ENCODE data around the gene TUBB4A.
A peak's percentile ranks its signal among the peaks of the same experiment; 100 is the strongest.

The TUBB4A gene

DNA sequence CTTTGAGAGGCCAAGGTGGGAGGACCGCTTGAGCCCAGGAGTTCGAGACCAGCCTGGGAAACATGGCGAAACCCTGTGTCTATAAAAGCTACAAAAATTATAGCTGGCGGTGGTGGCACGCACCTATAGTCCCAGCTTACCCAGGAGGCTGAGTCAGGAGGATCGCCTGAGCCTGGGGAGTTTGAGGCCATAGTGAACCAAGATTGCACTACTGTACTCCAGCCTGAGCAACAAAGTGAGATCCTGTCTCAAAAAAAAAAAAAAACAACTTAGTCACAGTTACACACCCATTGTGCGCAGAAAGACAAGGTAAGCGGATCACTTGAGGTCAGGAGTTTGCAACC, 19.8 kb downstream of the TUBB4A start:
- no peak for ATAC-seq
- no peak for TF ChIP-seq ZFP30 (CRISPR knock-in tag; IDR thresholded peaks at IDR 0.05)
- no peak for TF ChIP-seq CSDC2 (CRISPR knock-in tag; IDR thresholded peaks at IDR 0.05)
- no peak for TF ChIP-seq ZNF565 (CRISPR knock-in tag; conservative IDR thresholded peaks at IDR 0.05; ENCODE audit: low read depth)
- TF ChIP-seq TOX (CRISPR knock-in tag; IDR thresholded peaks at IDR 0.05; ENCODE audit: borderline replicate concordance): no peak
- TF ChIP-seq PATZ1 (CRISPR knock-in tag; IDR thresholded peaks at IDR 0.05; ENCODE audit: borderline replicate concordance): no peak
- no peak for TF ChIP-seq ZC3H10 (CRISPR knock-in tag; IDR thresholded peaks at IDR 0.05)
- TF ChIP-seq ISL1 (CRISPR knock-in tag; IDR thresholded peaks at IDR 0.05): no peak
- no peak for TF ChIP-seq PPARA (CRISPR knock-in tag; IDR thresholded peaks at IDR 0.05; ENCODE audit: borderline replicate concordance)
- TF ChIP-seq, protein P1, sequence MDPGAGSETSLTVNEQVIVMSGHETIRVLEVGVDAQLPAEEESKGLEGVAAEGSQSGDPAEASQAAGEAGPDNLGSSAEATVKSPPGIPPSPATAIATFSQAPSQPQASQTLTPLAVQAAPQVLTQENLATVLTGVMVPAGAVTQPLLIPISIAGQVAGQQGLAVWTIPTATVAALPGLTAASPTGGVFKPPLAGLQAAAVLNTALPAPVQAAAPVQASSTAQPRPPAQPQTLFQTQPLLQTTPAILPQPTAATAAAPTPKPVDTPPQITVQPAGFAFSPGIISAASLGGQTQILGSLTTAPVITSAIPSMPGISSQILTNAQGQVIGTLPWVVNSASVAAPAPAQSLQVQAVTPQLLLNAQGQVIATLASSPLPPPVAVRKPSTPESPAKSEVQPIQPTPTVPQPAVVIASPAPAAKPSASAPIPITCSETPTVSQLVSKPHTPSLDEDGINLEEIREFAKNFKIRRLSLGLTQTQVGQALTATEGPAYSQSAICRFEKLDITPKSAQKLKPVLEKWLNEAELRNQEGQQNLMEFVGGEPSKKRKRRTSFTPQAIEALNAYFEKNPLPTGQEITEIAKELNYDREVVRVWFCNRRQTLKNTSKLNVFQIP (CRISPR knock-in tag; IDR thresholded peaks at IDR 0.05; ENCODE audit: borderline replicate concordance, low read depth): no peak
- no peak for TF ChIP-seq RARB (CRISPR knock-in tag; IDR thresholded peaks at IDR 0.05)
- TF ChIP-seq SNAI2 (CRISPR knock-in tag; IDR thresholded peaks at IDR 0.05): no peak
- TF ChIP-seq, protein P2, sequence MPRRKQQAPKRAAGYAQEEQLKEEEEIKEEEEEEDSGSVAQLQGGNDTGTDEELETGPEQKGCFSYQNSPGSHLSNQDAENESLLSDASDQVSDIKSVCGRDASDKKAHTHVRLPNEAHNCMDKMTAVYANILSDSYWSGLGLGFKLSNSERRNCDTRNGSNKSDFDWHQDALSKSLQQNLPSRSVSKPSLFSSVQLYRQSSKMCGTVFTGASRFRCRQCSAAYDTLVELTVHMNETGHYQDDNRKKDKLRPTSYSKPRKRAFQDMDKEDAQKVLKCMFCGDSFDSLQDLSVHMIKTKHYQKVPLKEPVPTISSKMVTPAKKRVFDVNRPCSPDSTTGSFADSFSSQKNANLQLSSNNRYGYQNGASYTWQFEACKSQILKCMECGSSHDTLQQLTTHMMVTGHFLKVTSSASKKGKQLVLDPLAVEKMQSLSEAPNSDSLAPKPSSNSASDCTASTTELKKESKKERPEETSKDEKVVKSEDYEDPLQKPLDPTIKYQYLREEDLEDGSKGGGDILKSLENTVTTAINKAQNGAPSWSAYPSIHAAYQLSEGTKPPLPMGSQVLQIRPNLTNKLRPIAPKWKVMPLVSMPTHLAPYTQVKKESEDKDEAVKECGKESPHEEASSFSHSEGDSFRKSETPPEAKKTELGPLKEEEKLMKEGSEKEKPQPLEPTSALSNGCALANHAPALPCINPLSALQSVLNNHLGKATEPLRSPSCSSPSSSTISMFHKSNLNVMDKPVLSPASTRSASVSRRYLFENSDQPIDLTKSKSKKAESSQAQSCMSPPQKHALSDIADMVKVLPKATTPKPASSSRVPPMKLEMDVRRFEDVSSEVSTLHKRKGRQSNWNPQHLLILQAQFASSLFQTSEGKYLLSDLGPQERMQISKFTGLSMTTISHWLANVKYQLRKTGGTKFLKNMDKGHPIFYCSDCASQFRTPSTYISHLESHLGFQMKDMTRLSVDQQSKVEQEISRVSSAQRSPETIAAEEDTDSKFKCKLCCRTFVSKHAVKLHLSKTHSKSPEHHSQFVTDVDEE (CRISPR knock-in tag; IDR thresholded peaks at IDR 0.05): no peak
- TF ChIP-seq ZFP3 (CRISPR knock-in tag; IDR thresholded peaks at IDR 0.05): no peak
- TF ChIP-seq BACH2 (CRISPR knock-in tag; IDR thresholded peaks at IDR 0.05; ENCODE audit: borderline replicate concordance): no peak
- TF ChIP-seq ESRRG (CRISPR knock-in tag; IDR thresholded peaks at IDR 0.05): no peak
- TF ChIP-seq ZNF8 (CRISPR knock-in tag; IDR thresholded peaks at IDR 0.05): no peak
- TF ChIP-seq, protein P3, sequence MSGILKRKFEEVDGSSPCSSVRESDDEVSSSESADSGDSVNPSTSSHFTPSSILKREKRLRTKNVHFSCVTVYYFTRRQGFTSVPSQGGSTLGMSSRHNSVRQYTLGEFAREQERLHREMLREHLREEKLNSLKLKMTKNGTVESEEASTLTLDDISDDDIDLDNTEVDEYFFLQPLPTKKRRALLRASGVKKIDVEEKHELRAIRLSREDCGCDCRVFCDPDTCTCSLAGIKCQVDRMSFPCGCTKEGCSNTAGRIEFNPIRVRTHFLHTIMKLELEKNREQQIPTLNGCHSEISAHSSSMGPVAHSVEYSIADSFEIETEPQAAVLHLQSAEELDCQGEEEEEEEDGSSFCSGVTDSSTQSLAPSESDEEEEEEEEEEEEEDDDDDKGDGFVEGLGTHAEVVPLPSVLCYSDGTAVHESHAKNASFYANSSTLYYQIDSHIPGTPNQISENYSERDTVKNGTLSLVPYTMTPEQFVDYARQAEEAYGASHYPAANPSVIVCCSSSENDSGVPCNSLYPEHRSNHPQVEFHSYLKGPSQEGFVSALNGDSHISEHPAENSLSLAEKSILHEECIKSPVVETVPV (CRISPR knock-in tag; IDR thresholded peaks at IDR 0.05): no peak

GRCh38 chr19:6481541-6482342, 20.4 kb downstream of the TUBB4A start, which contains the start of gene DENND1C:
Gene DENND1C (minus strand): TSS chr19:6481787. CDS start chr19:6481695, 92 bp downstream.
- ATAC-seq: peak; percentile 74
- TF ChIP-seq RARB (CRISPR knock-in tag; IDR thresholded peaks at IDR 0.05) (no peak), ZFP30 (CRISPR knock-in tag; IDR thresholded peaks at IDR 0.05) (no peak), TOX (CRISPR knock-in tag; IDR thresholded peaks at IDR 0.05; ENCODE audit: borderline replicate concordance) (no peak), ZFP3 (CRISPR knock-in tag; IDR thresholded peaks at IDR 0.05) (no peak), ZNF565 (CRISPR knock-in tag; conservative IDR thresholded peaks at IDR 0.05; ENCODE audit: low read depth) (no peak), SNAI2 (CRISPR knock-in tag; IDR thresholded peaks at IDR 0.05) (no peak), GLIS3 (CRISPR knock-in tag; IDR thresholded peaks at IDR 0.05) (no peak), ARNTL (CRISPR knock-in tag; IDR thresholded peaks at IDR 0.05; ENCODE audit: borderline replicate concordance, low read depth) (no peak), OSR1 (CRISPR knock-in tag; IDR thresholded peaks at IDR 0.05) (no peak), PATZ1 (CRISPR knock-in tag; IDR thresholded peaks at IDR 0.05; ENCODE audit: borderline replicate concordance) (no peak), PPARA (CRISPR knock-in tag; IDR thresholded peaks at IDR 0.05; ENCODE audit: borderline replicate concordance) (no peak), ZC3H10 (CRISPR knock-in tag; IDR thresholded peaks at IDR 0.05) (no peak), ZNF70 (CRISPR knock-in tag; IDR thresholded peaks at IDR 0.05) (no peak), CSDC2 (CRISPR knock-in tag; IDR thresholded peaks at IDR 0.05) (no peak), BACH2 (CRISPR knock-in tag; IDR thresholded peaks at IDR 0.05; ENCODE audit: borderline replicate concordance) (no peak), ISL1 (CRISPR knock-in tag; IDR thresholded peaks at IDR 0.05) (no peak), ESRRG (CRISPR knock-in tag; IDR thresholded peaks at IDR 0.05) (no peak), ZNF8 (CRISPR knock-in tag; IDR thresholded peaks at IDR 0.05) (no peak)
- TF ChIP-seq, protein P2 (CRISPR knock-in tag; IDR thresholded peaks at IDR 0.05): no peak
- TF ChIP-seq, protein P1 (CRISPR knock-in tag; IDR thresholded peaks at IDR 0.05; ENCODE audit: borderline replicate concordance, low read depth): no peak

Data from SK-N-SH treated with all-trans-retinoic acid at 6 μM for 48 hours (cell line).